ENCODE measurements around the gene BRAF. TPM values are rescaled to one million over a fixed set of nuclear protein-coding genes. Genes with fewer than 3 reads are reported as not detected.

Gene BRAF
- total and polyA plus RNA-seq, 2 of the 8 experiments (the other 6 are each of a cell fraction or from before 2014, with no cell fraction given) = 11.4 to 32.6 TPM

DNA sequence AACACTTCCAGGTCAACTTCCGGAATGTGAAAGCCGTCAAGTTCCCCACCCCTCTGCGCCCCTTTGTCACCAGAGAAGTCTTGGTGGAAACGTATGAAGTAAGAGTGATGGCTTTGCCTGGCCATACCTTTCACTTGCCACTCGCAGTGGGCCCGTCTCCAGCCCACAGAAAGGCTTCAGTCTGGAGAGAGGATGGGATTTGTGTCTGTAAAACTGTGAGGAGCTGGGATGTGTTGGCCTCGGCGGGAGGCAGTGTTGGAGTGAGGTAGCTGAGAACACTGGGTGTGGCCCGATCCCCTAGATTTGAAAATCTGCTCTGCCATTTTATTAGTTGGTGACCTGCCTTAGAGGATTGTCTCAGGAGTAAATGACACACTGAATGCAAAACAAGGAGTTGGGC lies 245.5 kb downstream of the BRAF start (continued):
- TF ChIP-seq CHD7 (IDR thresholded peaks at IDR 0.05; ENCODE audit: insufficient replicate concordance, low read length) = no peak
- TF ChIP-seq TBP (IDR thresholded peaks at IDR 0.05; ENCODE audit: low read depth, low read length) = no peak
- TF ChIP-seq POLR2A (IDR thresholded peaks at IDR 0.05; ENCODE audit: control extremely low read depth in 1 of 2, low read depth in 2 of 2, low read length in 2 of 2) = no peak
- no peak for TF ChIP-seq ASH2L (IDR thresholded peaks at IDR 0.05; ENCODE audit: low read length)
- TF ChIP-seq SAP30 (IDR thresholded peaks at IDR 0.05; ENCODE audit: insufficient read depth, insufficient replicate concordance, low read length) = no peak
- TF ChIP-seq YY1 (IDR thresholded peaks at IDR 0.05; ENCODE audit: low read depth, low read length) = no peak
- no peak for TF ChIP-seq SIN3A (conservative IDR thresholded peaks at IDR 0.05 in 1 of 2, IDR thresholded peaks at IDR 0.05 in 1 of 2; ENCODE audit: low read depth in 1 of 2, low read length in 2 of 2)
- no peak for TF ChIP-seq NRF1 (IDR thresholded peaks at IDR 0.05; ENCODE audit: low read depth, low read length)
- no peak for TF ChIP-seq CREB1 (IDR thresholded peaks at IDR 0.05)
